Activated CD4-positive, alpha-beta memory T cell treated with anti-CD3 and anti-CD28 coated beads, Interleukin-2, amount 10 ng/mL, durations not matched to agents 7 days and 5 days (primary cell): ENCODE results near the gene POLR3GL. TPM values are rescaled to one million over a fixed set of nuclear protein-coding genes. Genes with fewer than 3 reads are reported as not detected.
"Not testable (repeated sequence)": the region's sequence is repeated elsewhere in the genome, so short reads cannot be mapped to it uniquely, and the experiment has no call there.

ENCODE experiments used
- CTCF ChIA-PET: fragments of 350-600 bp; sonication (Branson Sonifier 250); formaldehyde crosslinking; loops from one replicate; lab custom pipeline; 2021; ENCODE audit warnings: antibody characterized with exemption, inconsistent platforms; lab: Charles Lee
- POLR2A ChIA-PET: fragments of 350-600 bp; sonication (Branson Sonifier 250); formaldehyde crosslinking; loops from one replicate; lab custom pipeline; 2021; ENCODE audit warnings: antibody characterized with exemption; lab: Charles Lee
- DNase-seq: peaks from one replicate; pipeline ENCODE4 v3.0.0-alpha.2; 2020
- H3K27ac Mint-ChIP-seq: one replicate; pipeline ENCODE4 v1.8.0; 2021; ENCODE audit warnings: mild to moderate bottlenecking, mixed read lengths
- H3K27me3 Mint-ChIP-seq: one replicate; pipeline ENCODE4 v1.8.0; 2021; ENCODE audit warnings: mixed read lengths
- H3K36me3 Mint-ChIP-seq: one replicate; pipeline ENCODE4 v1.8.0; 2021; ENCODE audit warnings: low read depth, mixed read lengths
- H3K4me1 Mint-ChIP-seq: one replicate; pipeline ENCODE4 v1.8.0; 2021; ENCODE audit warnings: mixed read lengths
- H3K4me3 Mint-ChIP-seq: one replicate; pipeline ENCODE4 v1.8.0; 2021; ENCODE audit warnings: mild to moderate bottlenecking, mixed read lengths
- H3K9me3 Mint-ChIP-seq: one replicate; pipeline ENCODE4 v1.8.0; 2021; ENCODE audit warnings: mixed read lengths
- total RNA-seq, 2 experiments: library from RNA; stranded (reverse); gene quantifications; one replicate each; pipeline ENCODE4 v1.2.3, GENCODE V29; 2021

The POLR3GL gene
- total RNA-seq, 2 experiments from 2014 or later = 32.4 to 33.7 TPM

GRCh38 chr1:145927916-145928643, 36.4 kb upstream of the POLR3GL start:
- peak overlapping the region; percentile 81 for H3K27ac Mint-ChIP-seq
- POLR2A ChIA-PET = interaction anchor here (0.8 to 3.9 kb wide), 33 partner anchors 8 to 647 kb away, joined by 3 to 264 read pairs (median 9); partner anchors contain the start of genes ANKRD34A, ANKRD35, LIX1L and NUDT17
- H3K9me3 Mint-ChIP-seq = no peaks in the 10 kb centered on the region
- peak; percentile 24 for DNase-seq
- H3K4me1 Mint-ChIP-seq = peaks cover 29% of the 10 kb centered on the region
- H3K27me3 Mint-ChIP-seq = no peaks in the 10 kb centered on the region
- H3K36me3 Mint-ChIP-seq = peaks cover 24% of the 10 kb centered on the region
- CTCF ChIA-PET = interaction anchor here (0.7 to 3.5 kb wide), 18 partner anchors 9 to 110 kb away, joined by 3 to 34 read pairs (median 8); partner anchors contain the start of genes ANKRD34A, ITGA10, LIX1L and NUDT17
- H3K4me3 Mint-ChIP-seq = peak overlapping the region; percentile 67

- DNase-seq = peak; percentile 36
- ChIA-PET POLR2A (interaction anchor here (1.3 to 4.6 kb wide), 4 partner anchors 14 to 119 kb away, joined by 5 to 26 read pairs (median 6); partner anchors contain the start of genes ANKRD34A, PEX11B and POLR3GL), CTCF (interaction anchor here (1.3 to 1.5 kb wide), 2 partner anchors 26 to 45 kb away, joined by 5 to 7 read pairs; partner anchors contain the start of gene LIX1L)
- Mint-ChIP-seq H3K4me1 (peaks cover 38% of the 10 kb centered on the region), H3K4me3 (peak overlapping the region; percentile 44), H3K27ac (peak overlapping the region; percentile 84), H3K36me3 (peaks cover 44% of the 10 kb centered on the region)
- H3K9me3 Mint-ChIP-seq, H3K27me3 Mint-ChIP-seq: not testable (repeated sequence)
These were observed 31.9 kb upstream of the POLR3GL start for GRCh38 chr1:145932522-145933009.

GRCh38 chr1:145935708-145936107, 28.8 kb upstream of the POLR3GL start:
- CTCF ChIA-PET = interaction anchor here (1.5 kb wide), 1 partner anchor 22 kb away, joined by 5 read pairs; the partner anchor contains the start of gene LIX1L

GRCh38 chr1:145936247-145936646, 28.2 kb upstream of the POLR3GL start:
- DNase-seq = no peak
- CTCF ChIA-PET = interaction anchor here (1.5 kb wide), 1 partner anchor 22 kb away, joined by 5 read pairs; the partner anchor contains the start of gene LIX1L

More at GRCh38 chr1:145935708-145936107, 28.8 kb upstream of the POLR3GL start:
- DNase-seq = no peak
- peaks cover 26% of the 10 kb centered on the region for H3K4me1 Mint-ChIP-seq
- no peaks in the 10 kb centered on the region for H3K27me3 Mint-ChIP-seq
- H3K27ac Mint-ChIP-seq = no peak overlapping the region
- no peaks in the 10 kb centered on the region for H3K9me3 Mint-ChIP-seq
- POLR2A ChIA-PET = interaction anchor here (1.7 to 2.4 kb wide), 3 partner anchors 9 to 62 kb away, joined by 3 to 17 read pairs (median 7); partner anchors contain the start of gene RBM8A
- H3K36me3 Mint-ChIP-seq = peaks cover 44% of the 10 kb centered on the region
- H3K4me3 Mint-ChIP-seq = no peak overlapping the region

GRCh38 chr1:145937436-145937835, 27.1 kb upstream of the POLR3GL start:
- Mint-ChIP-seq H3K9me3 (no peaks in the 10 kb centered on the region), H3K4me3 (no peak overlapping the region), H3K36me3 (peaks cover 48% of the 10 kb centered on the region), H3K27ac (no peak overlapping the region), H3K27me3 (no peaks in the 10 kb centered on the region), H3K4me1 (peaks cover 16% of the 10 kb centered on the region)
- CTCF ChIA-PET = no interaction called here
- POLR2A ChIA-PET = interaction anchor here (1.2 to 2.4 kb wide), 2 partner anchors 10 to 27 kb away, joined by 5 to 17 read pairs; partner anchors contain the start of genes ANKRD34A, POLR3GL and RBM8A
- DNase-seq = no peak

More at GRCh38 chr1:145936247-145936646, 28.2 kb upstream of the POLR3GL start:
- POLR2A ChIA-PET = interaction anchor here (1.7 to 2.4 kb wide), 3 partner anchors 9 to 62 kb away, joined by 3 to 17 read pairs (median 7); partner anchors contain the start of gene RBM8A
- Mint-ChIP-seq H3K27me3 (no peaks in the 10 kb centered on the region), H3K9me3 (no peaks in the 10 kb centered on the region), H3K36me3 (peaks cover 43% of the 10 kb centered on the region), H3K4me1 (peaks cover 23% of the 10 kb centered on the region), H3K4me3 (no peak overlapping the region), H3K27ac (no peak overlapping the region)

- ChIA-PET POLR2A (interaction anchor here (1.0 to 2.1 kb wide), 5 partner anchors 15 to 54 kb away, joined by 3 to 11 read pairs (median 3); partner anchors contain the start of genes ANKRD34A, POLR3GL, RBM8A and TXNIP), CTCF (interaction anchor here (1.0 to 3.0 kb wide), 2 partner anchors 15 to 33 kb away, joined by 5 to 11 read pairs; partner anchors contain the start of genes ITGA10 and RBM8A)
- Mint-ChIP-seq H3K9me3 (no peaks in the 10 kb centered on the region), H3K4me3 (no peak overlapping the region), H3K36me3 (peaks cover 39% of the 10 kb centered on the region), H3K27ac (no peak overlapping the region), H3K4me1 (peaks cover 2% of the 10 kb centered on the region), H3K27me3 (no peaks in the 10 kb centered on the region)
- DNase-seq = no peak
These were observed 22.1 kb upstream of the POLR3GL start for GRCh38 chr1:145942405-145942804.

GRCh38 chr1:145942871-145943270, 21.6 kb upstream of the POLR3GL start:
- POLR2A ChIA-PET = interaction anchor here (1.0 to 2.1 kb wide), 5 partner anchors 16 to 53 kb away, joined by 3 to 11 read pairs (median 3); partner anchors contain the start of genes ANKRD34A, POLR3GL, RBM8A and TXNIP
- H3K9me3 Mint-ChIP-seq = no peaks in the 10 kb centered on the region
- H3K4me3 Mint-ChIP-seq = no peak overlapping the region
- CTCF ChIA-PET = interaction anchor here (1.0 to 3.0 kb wide), 2 partner anchors 16 to 33 kb away, joined by 5 to 11 read pairs; partner anchors contain the start of genes ITGA10 and RBM8A
- no peaks in the 10 kb centered on the region for H3K27me3 Mint-ChIP-seq
- H3K36me3 Mint-ChIP-seq = peaks cover 37% of the 10 kb centered on the region
- peaks cover 2% of the 10 kb centered on the region for H3K4me1 Mint-ChIP-seq
- no peak overlapping the region for H3K27ac Mint-ChIP-seq
- no peak for DNase-seq

GRCh38 chr1:145944532-145944931, 20.0 kb upstream of the POLR3GL start:
- ChIA-PET POLR2A (interaction anchor here (1.0 to 2.7 kb wide), 3 partner anchors 13 to 20 kb away, joined by 3 to 9 read pairs (median 5); partner anchors contain the start of genes ANKRD34A, LIX1L and POLR3GL), CTCF (interaction anchor here (0.7 to 1.3 kb wide), 2 partner anchors 13 to 74 kb away, joined by 4 read pairs; partner anchors contain the start of gene LIX1L)
- H3K27ac Mint-ChIP-seq = no peak overlapping the region
- no peak overlapping the region for H3K4me3 Mint-ChIP-seq
- peaks cover 37% of the 10 kb centered on the region for H3K36me3 Mint-ChIP-seq
- DNase-seq = no peak
- peaks cover 5% of the 10 kb centered on the region for H3K4me1 Mint-ChIP-seq
- no peaks in the 10 kb centered on the region for H3K27me3 Mint-ChIP-seq
- H3K9me3 Mint-ChIP-seq = no peaks in the 10 kb centered on the region

- POLR2A ChIA-PET = interaction anchor here (2.7 kb wide), 1 partner anchor 11 kb away, joined by 9 read pairs; the partner anchor contains the start of gene LIX1L
- Mint-ChIP-seq H3K9me3 (no peaks in the 10 kb centered on the region), H3K27ac (no peak overlapping the region), H3K4me1 (peaks cover 19% of the 10 kb centered on the region), H3K36me3 (peaks cover 38% of the 10 kb centered on the region), H3K27me3 (no peaks in the 10 kb centered on the region), H3K4me3 (no peak overlapping the region)
- CTCF ChIA-PET = interaction anchor here (1.4 kb wide), 1 partner anchor 13 kb away, joined by 3 read pairs; no protein-coding TSS in a partner anchor
- DNase-seq = no peak
These were observed 18.0 kb upstream of the POLR3GL start for GRCh38 chr1:145946477-145946986.

GRCh38 chr1:145947551-145947950, 16.9 kb upstream of the POLR3GL start:
- DNase-seq = no peak
- ChIA-PET POLR2A (no interaction called here), CTCF (no interaction called here)
- Mint-ChIP-seq H3K27me3 (no peaks in the 10 kb centered on the region), H3K4me1 (peaks cover 27% of the 10 kb centered on the region), H3K4me3 (no peak overlapping the region), H3K9me3 (no peaks in the 10 kb centered on the region), H3K27ac (no peak overlapping the region), H3K36me3 (peaks cover 36% of the 10 kb centered on the region)

GRCh38 chr1:145949219-145949618, 15.3 kb upstream of the POLR3GL start:
- Mint-ChIP-seq H3K36me3 (peaks cover 33% of the 10 kb centered on the region), H3K4me1 (peaks cover 32% of the 10 kb centered on the region), H3K27ac (no peak overlapping the region), H3K4me3 (no peak overlapping the region), H3K27me3 (no peaks in the 10 kb centered on the region), H3K9me3 (no peaks in the 10 kb centered on the region)
- ChIA-PET POLR2A (interaction anchor here (1.1 to 1.4 kb wide), 2 partner anchors 9 to 22 kb away, joined by 3 to 4 read pairs; partner anchors contain the start of genes LIX1L and RBM8A), CTCF (interaction anchor here (1.5 kb wide), 1 partner anchor 40 kb away, joined by 3 read pairs; the partner anchor contains the start of gene ITGA10)
- DNase-seq = no peak

GRCh38 chr1:145951526-145951925, 13.0 kb upstream of the POLR3GL start:
- Mint-ChIP-seq H3K4me3 (no peak overlapping the region), H3K4me1 (peaks cover 53% of the 10 kb centered on the region), H3K27me3 (no peaks in the 10 kb centered on the region), H3K9me3 (no peaks in the 10 kb centered on the region), H3K27ac (no peak overlapping the region), H3K36me3 (peaks cover 36% of the 10 kb centered on the region)
- POLR2A ChIA-PET = interaction anchor here (1.5 to 1.9 kb wide), 2 partner anchors 13 to 24 kb away, joined by 7 to 9 read pairs; partner anchors contain the start of genes ANKRD34A, POLR3GL and RBM8A
- no peak for DNase-seq
- CTCF ChIA-PET = no interaction called here
